GM21825 (cell line): Measurements from ENCODE around the gene TTC3.

Source experiments
- ATAC-seq: cut with Tn5 transposase; IDR thresholded peaks from one replicate; pipeline ENCODE4 v1.9.1; 2021; ENCODE audit warnings: mild to moderate bottlenecking, moderate library complexity; ENCODE audit not compliant: unreplicated experiment

Gene TTC3

DNA sequence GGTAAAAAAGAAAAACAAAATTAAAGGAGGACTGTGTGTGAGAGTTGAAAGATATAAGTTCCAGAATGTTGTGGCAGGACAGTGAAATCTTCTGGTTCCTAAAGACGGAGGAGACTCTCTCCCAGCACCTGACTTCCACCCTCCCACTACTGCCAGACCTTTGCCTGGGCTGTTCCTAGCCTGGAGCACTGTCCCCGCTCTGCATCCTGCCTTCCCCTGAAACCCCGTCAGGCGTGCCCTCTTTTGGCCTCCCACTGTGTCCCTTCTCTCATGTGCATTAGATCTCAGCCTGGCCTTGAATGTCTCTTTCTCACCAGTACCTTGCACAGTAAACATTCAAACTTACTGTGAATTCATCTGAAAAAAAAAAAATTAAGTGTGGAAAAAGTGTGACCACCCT, 120.0 kb downstream of the TTC3 start:
- ATAC-seq: no peak

DNA sequence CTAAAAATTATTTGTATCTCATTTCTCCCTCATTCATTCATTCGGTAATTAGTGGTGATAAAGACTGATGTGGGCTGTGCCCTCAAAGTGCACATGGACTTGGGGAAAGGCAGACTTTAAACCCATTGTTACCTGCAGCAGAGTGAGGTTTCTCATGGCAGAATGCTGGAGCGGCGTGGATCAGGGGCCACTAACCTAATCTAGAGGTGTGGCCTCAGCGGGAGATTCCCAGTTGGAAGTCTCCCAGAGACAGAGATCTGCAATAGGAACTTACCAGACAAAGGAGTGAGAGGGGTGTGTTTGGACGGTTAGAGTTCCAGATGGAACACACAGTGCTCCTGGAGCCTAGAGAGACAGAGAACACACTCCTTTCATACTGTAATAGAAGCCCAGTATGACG, 120.6 kb downstream of the TTC3 start:
- no peak for ATAC-seq

DNA sequence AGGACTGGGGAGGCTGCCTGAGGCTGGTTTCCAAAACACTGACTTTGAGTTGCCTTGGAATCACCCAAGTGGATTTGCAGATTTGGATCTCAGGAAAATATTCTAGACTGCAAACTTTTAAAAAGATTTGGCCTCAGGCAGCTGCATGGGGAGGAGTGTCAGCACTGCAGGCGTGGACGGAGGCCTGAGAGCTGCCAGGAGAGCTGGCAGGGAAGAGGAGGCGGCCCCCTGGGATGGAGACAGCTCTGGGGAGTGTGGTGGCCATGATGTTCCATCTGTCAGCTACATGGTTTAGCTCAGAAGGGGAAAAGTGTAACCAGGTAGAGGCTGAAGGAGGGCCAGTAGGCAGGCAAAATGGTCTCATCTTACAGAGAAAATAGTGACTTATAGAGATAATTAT, 122.0 kb downstream of the TTC3 start:
- no peak for ATAC-seq

DNA sequence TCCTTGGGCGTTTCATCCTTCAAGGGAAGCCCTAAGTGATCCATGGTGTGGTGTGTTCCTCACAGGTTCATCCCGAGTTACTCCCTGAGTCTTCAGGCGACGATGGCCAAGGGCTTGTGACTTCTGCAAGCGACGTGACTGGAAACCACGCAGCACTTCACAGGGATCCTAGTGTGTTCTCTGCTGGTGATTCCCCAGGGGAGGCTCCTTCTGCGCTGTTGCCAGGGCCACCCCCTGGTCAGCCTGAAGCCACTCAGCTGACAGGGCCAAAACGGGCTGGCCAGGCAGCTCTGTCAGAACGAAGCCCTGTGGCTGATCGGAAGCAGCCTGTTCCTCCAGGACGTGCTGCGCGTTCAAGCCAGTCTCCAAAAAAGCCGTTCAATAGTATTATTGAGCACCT, 122.6 kb downstream of the TTC3 start:
- no peak for ATAC-seq

DNA sequence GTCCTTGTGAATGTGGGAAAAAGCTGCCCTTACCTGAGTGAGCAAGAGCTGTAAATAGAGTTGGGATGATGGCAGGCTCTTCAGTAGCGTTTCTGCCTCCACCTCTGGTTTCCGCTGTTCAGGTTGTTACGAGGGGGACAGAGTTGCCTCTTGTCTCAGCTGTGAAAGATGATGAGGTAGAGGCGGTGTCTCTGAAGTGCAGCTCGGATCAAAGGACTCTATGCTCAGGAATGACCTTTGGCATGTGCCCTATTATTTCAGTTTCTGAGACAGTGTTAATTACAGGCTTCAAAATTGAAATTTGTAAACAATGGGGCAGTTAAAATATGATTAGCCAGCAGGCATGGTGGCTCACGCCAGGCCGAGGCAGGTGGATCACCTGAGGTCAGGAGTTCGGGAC, 123.8 kb downstream of the TTC3 start:
- ATAC-seq: no peak

DNA sequence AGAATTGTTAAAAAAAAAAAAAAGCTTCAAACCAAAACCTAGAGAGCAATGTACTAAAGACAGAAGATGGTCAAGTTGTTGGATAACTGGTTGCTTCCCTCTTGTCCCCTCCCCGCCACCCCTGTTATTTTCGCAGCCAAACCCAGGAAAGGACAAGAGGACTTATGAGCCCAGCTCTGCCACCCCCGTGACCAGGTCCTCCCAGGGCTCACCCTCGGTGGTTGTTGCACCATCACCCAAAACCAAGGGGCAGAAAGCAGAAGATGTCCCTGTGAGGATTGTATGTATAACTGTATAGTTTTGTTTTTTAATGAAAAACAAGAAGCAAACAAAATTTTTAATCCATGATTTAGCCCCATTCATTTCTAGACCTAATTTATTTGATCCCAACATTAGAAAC, 124.7 kb downstream of the TTC3 start:
- no peak for ATAC-seq

DNA sequence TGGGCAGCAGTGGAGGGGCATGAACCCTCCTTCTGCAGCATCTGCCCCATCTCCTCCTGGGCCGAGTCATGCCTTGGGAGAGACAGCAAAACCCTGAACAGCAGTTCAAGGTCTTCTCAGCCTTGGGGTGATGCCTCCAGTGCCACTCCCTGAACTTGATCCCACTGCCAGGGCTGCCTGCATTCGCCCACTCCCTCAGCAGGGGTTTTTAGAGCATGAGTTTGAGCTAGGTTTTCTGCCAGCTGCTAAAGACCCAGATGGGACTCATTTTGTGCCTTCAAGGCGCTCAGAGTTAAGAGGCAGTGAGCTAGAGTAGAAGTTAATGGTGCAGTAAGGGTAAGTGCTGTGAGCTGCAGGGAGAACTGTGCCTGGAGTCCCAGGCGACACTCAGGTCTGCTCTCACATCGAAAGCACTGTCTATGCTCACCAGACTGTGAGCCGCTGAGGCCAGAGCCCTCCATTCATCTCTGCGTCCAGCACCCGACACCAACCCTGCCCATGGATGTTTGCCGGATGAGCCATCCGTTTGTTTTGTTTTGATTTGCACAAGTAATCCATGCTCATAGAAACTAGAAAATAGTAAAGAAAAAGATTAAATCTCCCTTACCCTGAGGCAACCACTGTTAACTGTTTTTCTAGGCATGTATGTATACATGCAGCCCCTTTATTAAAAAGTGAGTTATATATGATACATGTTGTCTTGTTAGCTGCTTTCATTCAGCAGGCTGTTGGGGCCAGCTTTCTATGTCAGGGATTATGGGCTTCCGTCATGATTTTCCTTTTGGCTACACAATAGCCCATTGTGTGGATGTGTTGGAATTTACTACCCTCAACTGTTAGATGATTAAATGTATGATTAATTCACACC, 126.2 kb downstream of the TTC3 start:
- no peak for ATAC-seq

DNA sequence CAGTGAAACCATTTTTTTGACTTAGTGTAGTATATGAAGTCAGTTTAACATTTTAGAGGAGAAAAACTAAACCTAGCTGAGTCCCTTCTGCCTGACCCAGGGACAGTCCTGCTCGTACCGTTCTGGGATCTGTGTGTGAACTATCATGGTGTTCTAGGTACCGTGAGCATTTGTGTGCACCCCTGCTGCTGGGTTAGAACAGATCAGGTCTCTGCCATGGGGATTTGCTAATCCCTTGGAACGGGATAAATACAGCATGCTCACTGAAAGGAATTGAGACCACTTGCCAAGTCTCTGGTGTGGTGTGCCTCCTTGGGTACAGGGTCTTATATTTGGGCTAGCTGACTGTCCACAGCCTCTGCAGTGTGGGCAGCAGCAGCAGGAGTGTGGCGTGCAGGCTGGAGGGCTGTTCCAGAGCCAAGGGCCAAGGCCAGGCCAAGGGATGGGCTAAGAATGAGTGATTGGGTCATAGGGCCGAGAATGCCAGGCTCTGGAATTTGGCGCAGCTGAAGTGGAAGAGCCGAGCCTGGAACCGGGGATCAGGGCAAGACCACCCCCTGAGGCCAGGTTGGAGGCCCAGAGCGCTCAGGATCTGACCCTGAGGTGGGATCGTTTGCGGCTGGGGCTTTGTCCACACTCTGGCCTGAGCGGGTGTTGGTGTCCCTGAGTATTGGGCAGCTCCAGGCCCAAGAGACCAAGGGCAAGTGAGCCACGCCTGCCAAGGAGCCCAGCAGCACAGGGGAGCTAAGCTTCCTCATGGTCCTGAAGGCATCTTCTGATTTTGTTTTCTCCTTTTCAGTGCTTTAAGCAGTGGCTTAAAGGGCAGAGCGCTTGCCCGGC, 127.8 kb downstream of the TTC3 start:
- ATAC-seq: no peak

DNA sequence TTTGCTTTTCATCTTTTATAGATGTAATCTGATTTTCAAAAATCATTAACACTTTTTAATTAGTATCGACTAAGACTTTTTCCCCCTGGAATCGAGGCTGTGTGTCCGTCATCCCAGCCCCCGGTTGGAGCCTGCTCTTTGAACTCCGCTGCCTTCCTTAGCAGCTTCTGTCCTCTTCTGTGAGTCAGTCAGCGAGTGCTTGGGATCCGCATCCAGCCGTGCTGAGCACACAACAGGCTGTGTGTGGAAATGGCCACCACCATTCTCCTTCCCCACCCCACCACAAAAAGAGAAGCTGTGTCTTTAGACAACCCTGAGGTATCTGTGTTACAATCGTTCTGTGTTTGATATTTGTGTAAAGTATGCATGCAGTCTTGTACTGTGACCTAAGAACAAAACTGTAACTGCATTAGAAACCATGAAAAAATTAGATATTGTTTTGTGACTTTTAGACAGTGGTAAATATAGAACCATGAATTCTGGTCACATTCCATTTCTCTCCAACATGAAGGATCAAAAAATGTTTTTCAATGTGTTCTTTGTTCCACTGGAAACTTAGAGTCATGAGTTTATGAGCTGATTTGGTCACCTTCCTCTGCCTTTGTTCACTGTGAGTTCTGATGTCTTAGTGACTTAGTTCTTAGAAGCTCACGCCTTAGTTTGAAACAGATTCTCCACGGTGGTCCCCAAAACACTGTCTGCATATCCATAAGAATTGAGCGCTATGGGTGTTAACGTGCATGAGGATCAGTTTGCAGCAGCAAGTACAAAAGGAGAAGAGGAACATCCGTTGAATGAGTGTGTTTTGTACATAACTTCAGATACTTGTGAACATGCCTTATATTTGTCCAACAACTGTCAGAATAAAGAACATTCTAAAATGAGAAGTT, 129.4 kb downstream of the TTC3 start:
- ATAC-seq: no peak

DNA sequence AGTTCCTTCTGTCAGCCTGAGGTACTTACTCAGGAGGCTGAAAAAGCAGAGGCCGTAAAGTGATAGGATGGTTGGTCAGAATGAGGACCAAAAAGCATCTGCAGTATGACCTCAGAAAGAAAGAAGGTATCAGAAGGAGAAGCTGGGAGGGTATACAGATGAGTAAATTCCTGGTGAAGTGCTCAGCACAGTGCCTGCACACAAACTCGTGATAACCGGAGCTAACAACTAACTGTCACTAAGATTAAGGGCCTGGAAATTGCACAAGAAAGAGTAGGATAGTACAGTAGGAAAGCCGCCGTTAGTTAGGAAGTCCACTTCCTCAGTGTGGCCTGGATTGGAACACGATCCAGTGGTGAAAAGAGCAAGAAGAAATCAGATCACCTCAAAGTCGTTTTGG, 131.5 kb downstream of the TTC3 start:
- ATAC-seq: no peak

DNA sequence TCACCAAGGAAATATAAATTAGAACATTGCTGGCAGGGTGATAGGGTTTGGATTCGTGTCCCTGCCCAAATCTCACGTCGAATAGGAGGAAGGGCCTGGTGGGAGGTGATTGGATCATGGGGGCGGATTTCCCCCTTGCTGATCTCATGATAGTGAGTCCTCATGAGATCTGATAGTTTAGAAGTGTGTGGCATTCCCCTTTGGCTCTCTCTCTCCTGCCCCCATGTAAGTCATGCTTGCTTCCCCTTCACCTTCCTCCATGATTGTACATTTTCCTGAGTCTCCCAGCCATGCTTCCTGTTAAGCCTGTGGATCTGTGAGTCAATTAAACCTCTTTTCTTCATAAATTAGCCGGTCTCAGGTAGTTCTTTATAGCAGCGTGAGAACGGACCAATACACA, 133.4 kb downstream of the TTC3 start:
- ATAC-seq: no peak

DNA sequence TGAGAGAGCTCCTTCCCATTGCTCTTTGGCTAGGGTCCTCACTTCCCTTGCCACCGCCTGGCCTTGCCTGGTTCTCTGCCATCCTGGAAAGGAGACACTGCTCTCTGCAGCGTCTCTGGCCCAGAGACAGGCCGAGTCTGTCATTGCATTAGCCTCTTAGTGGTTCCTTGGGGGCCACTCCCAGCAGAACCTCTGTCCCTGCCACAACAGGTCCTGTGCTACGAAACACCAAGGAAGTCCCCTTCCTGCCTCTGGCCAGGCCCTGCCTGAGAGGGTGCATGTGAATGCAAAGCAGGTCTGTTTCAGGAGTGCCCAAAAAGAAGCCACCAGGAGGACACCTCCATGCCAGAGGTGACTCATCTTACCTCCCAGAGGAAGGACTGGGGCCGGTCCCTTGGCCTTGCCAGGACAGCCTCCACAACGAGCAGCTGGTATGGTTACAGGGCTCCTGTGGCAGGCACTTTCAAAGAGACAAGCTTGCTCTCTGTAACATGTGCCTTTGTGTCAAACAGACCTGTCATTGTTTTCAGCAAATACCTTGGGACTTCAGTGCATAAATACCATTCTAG, 134.5 kb downstream of the TTC3 start:
- peak; percentile 54 for ATAC-seq

DNA sequence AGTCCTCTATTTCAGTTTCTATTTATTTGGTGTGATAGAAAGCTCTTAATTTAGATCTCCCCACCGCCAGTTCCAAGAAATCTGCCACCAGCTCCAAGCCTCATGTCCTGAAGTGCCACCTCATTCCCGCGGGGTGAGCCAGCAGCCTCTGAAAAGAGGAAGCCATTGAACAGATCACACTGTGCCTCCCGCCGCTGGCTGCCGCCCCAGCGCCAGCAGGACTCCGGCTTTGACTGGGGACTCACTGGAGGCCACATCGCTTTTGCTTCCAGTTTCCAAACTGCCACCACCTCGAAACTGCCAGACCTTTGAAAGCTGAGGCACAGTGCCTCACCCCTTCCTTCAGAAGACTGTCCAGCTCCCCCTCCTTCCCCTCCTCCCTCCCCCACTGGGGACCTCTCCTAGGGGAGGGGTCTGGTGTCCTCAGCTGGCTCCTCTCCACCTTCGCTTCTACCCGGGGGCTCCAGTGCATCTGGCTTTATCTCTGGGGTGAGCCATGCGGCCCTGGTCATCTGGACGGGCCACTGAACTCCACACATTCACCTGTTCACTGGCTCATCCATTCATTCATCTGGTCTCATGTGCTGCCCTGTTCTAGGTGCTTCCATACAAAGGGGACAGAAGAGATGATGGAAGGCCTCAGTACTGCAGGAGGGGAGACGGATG, 135.1 kb downstream of the TTC3 start:
- ATAC-seq: peak; percentile 49

DNA sequence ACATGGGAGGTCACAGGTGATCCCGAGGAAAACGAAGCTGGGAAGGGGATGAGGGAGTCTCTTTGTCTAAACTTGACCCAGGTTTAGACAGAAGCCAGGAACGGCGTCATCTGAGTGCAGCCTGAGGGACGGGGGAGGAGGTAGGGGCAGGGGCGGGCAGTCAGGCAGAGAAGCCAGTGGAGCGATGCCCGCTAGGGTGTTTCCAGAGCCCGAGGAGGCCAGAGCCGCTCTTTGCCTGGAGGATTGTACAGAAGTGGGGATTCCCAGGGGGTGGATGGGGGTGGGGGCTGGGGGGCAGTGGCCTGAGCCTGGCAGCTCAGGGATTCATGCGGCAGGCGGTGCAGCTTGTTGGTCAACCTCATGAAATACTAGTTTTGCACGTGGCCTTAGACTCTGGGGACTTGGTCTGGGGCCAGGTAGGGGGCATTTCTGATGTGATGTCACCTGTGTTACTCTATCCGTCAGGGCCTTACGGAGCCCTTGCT, 135.7 kb downstream of the TTC3 start:
- peak; percentile 40 for ATAC-seq

DNA sequence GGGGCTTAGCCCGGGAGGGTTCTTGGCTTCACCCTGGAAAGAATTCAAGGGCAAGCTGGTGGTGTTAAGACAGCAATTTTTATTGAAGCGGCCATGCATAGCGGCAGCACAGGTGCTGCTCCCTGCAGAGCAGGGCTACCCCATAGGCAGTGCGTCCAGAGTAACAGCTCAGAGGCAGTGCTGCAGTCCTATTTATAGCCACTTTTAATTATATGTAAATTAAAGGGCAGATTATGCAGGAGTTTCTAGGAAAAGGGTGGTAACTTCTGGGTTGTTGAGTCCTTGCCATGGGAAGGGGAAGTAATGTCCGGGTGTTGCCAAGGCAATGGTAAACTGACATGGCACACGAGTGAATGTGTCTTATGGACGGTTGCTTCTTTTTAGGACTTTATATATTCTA, 137.1 kb downstream of the TTC3 start:
- ATAC-seq: no peak

DNA sequence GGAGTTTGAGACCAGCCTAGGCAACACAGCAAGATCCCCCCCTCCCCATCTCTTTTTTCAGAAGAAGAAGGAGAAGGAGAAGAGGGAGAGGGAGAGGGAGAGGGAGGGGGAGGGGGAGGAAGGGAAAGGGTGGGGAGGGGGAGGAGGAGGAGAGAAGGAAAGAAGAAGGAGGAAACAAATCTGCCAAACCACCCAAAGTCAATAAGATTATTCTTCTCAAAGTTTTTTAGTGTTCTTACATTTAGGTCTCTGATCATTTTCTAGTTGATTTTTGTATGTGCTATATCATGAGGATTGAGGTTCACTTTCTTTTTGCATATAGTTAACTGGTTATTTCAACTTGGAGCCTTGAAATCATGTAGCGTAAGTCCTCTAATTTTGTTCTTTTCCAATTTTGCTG, 137.7 kb downstream of the TTC3 start:
- ATAC-seq: no peak

DNA sequence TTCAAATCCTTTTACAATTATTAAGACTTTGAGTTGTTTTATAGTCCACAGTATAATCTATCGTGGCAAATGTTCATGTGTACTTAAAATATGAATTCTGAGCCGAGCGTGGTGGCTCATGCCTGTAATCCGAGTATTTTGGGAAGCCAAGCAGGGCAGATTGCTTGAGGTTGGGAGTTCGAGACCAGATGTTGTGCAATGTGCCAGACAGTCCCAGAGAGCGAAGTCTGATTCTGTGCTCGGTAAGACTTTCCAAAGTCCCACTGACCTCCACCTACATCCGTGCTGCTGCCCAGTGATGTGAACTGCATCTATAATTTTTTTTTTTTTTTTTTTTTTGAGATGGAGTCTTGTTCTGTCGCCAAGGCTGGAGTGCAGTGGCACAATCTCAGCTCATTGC, 141.9 kb downstream of the TTC3 start:
- ATAC-seq: no peak

DNA sequence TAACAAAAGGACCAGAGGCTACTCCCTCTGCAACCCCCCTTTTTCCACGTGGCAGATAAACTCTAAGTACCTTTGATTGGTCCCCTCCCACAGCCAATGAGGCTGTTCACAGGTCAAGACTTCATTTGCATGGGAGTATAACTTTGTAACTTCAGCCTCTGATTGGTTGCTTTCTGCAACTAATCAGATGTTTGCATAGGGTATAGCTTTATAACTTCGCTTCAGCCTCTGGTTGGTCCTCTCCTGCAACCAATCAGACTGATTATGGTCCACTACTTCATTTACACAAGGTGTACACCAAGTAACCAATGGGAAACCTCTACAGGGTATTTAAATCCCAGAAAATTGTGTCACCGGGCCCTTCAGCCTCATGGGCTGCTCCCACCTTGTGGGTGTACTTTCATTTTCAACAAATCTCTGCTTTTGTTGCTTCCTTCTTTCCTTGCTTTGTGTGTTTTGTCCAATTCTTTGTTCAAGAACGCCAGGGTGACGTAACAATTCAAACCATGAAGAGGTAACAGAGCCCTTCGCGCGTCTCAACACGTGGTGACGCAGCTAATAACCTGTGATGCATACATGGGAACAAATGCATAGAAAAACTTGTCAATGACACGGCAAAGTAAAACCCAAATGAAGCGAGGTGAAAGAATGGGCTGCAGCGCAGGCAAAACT, 146.8 kb downstream of the TTC3 start:
- ATAC-seq: no peak

DNA sequence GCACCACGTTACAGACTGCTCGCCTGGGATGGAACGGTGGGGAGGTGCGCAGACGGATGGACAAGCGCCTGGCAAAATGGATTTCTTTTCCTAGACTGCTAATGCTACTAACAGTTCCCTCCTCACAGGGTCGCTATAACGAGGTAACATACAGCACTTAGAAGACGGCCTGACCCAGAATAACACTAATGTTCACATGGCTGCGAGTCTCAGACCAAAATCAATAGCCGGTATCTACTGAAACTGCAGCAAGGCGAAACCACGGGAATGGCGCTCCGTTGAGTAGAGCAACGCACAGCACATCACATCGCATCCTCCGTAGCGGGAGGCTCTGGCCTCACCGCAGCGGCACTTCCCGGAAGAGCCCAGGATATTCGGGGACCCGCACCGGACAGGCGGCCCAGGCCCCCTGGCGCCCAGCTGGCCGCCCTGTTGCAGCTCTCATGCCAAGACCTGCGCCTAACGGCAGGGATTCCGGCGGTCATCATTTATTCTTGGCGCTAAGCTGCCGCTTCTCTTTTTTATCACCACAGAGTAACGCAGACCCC, 147.5 kb downstream of the TTC3 start:
- ATAC-seq: peak; percentile 38
